Lung (tissue), 12 donors: Measurements from ENCODE around the gene TMPRSS3. TPM values are rescaled to one million over a fixed set of nuclear protein-coding genes. Genes with fewer than 3 reads are reported as not detected.

ENCODE experiments used
- ATAC-seq: fragments of 200-7000 bp; cut with Tn5 transposase; one replicate; pipeline ENCODE4 v1.9.1; 2020; ENCODE audit warnings: moderate number of reproducible peaks; ENCODE audit not compliant: insufficient read depth, low FRiP score
- DNase-seq, 3 donors: peaks; one replicate each; pipeline ENCODE4 v3.0.0-alpha.2; 2013 to 2017
- H3K27ac ChIP-seq, 2 donors: one replicate each; pipeline ENCODE4 v1.5.1; 2013; ENCODE audit warnings: mild to moderate bottlenecking in 2 of 2, moderate library complexity in 2 of 2, control low read depth in 1 of 2, inconsistent platforms in 1 of 2, low read depth in 1 of 2, low read length in 1 of 2
- H3K27me3 ChIP-seq, 3 donors: one replicate each; pipeline ENCODE4 v1.5.1; 2013; ENCODE audit warnings: low read length in 2 of 3; ENCODE audit not compliant: control insufficient read depth in 3 of 3, insufficient read depth in 3 of 3
- H3K36me3 ChIP-seq, 4 donors: one replicate each; pipeline ENCODE4 v1.5.1; 2013; ENCODE audit warnings: low read length in 4 of 4, mild to moderate bottlenecking in 1 of 4, moderate library complexity in 1 of 4; ENCODE audit not compliant: control insufficient read depth in 4 of 4, insufficient read depth in 4 of 4
- H3K4me1 ChIP-seq, 5 donors: one replicate each; pipeline ENCODE4 v1.5.1; 2013; ENCODE audit warnings: low read length in 5 of 5, mild to moderate bottlenecking in 2 of 5, moderate library complexity in 1 of 5; ENCODE audit not compliant: control insufficient read depth in 5 of 5, insufficient read depth in 5 of 5
- H3K4me3 ChIP-seq: one replicate; pipeline ENCODE4 v1.5.1; 2013; ENCODE audit warnings: mild to moderate bottlenecking, control low read depth, moderate library complexity
- H3K9ac ChIP-seq, 2 donors: one replicate each; pipeline ENCODE4 v1.5.1; 2013; ENCODE audit warnings: low read length in 2 of 2, control low read depth in 1 of 2; ENCODE audit not compliant: insufficient read depth in 1 of 2
- H3K9me3 ChIP-seq, 4 donors: one replicate each; pipeline ENCODE4 v1.5.1; 2013; ENCODE audit warnings: low read length in 3 of 4, mild to moderate bottlenecking in 1 of 4, moderate library complexity in 1 of 4; ENCODE audit not compliant: control insufficient read depth in 4 of 4, insufficient read depth in 3 of 4
- CTCF ChIP-seq: IDR thresholded peaks from 2 replicates; pipeline ENCODE4 v1.5.1; 2012; ENCODE audit warnings: mild to moderate bottlenecking; ENCODE audit errors: control extremely low read depth, extremely low read depth
- WGBS, 2 donors: extraction: QIAGEN DNeasy Blood & Tissue Kit; methylation state at CpG; one replicate each; pipeline ENCODE4 v1.1.7; 2013; 5-methylcytosine and 5-hydroxymethylcytosine counted together
- polyA plus RNA-seq, 2 donors: library from polyadenylated mRNA; stranded (reverse); fragments of 200-250 nt; gene quantifications; one replicate each; pipeline ENCODE4 v1.2.1, GENCODE V29; 2013
- total RNA-seq, 2 donors: library from RNA; depleted of rRNA in 1 of 2; stranded (reverse); fragments of >200 nt in 1 of 2; gene quantifications; one replicate each; pipeline ENCODE4 v1.2.1, GENCODE V29; 2014 to 2021
- donor health status: control.
- donor health status: control.
- donor health status: Bipolar disorder and iron deficiency.
- donor health status: healthy.
- donor health status: DM: yes; HTN: yes; CAD: no.

TMPRSS3 gene
- total and polyA plus RNA-seq, 4 donors: 2.1 to 7.9 (median 4.2) TPM

- TF ChIP-seq CTCF: no peak
- no peak for ATAC-seq
- Histone ChIP-seq H3K36me3 (no peaks in the 10 kb centered on the region), H3K4me1 (peaks cover 0 to 2% (median 0%) of the 10 kb centered on the region in 5 donors), H3K4me3 (no peak overlapping the region), H3K27ac (no peak overlapping the region), H3K9me3 (peaks cover 0 to 2% (median 0%) of the 10 kb centered on the region in 4 donors), H3K27me3 (peaks cover 0 to 2% (median 0%) of the 10 kb centered on the region in 3 donors), H3K9ac (no peak overlapping the region)
- 81 to 86% methylated on average over 6 of the region's 6 CpGs for WGBS, 2 donors
- DNase-seq: no peak
Observed at GRCh38 chr21:42417533-42417932, 21.7 kb upstream of the TMPRSS3 start.

GRCh38 chr21:42414928-42415769 lies 19.3 kb upstream of the TMPRSS3 start:
- H3K4me1 ChIP-seq: peaks cover 0 to 8% (median 0%) of the 10 kb centered on the region in 5 donors
- peaks cover 0 to 2% (median 0%) of the 10 kb centered on the region in 3 donors for H3K27me3 ChIP-seq
- no peak for DNase-seq
- no peaks in the 10 kb centered on the region for H3K36me3 ChIP-seq
- peak overlapping the region in 1 of 2 donors; percentile 11 for H3K27ac ChIP-seq
- 62 to 70% methylated on average over 27 of the region's 27 CpGs for WGBS, 2 donors
- TF ChIP-seq CTCF: no peak
- no peak for ATAC-seq
- H3K9me3 ChIP-seq: peaks cover 0 to 4% (median 0%) of the 10 kb centered on the region in 4 donors
- no peak overlapping the region for H3K4me3 ChIP-seq
- no peak overlapping the region for H3K9ac ChIP-seq

DNA sequence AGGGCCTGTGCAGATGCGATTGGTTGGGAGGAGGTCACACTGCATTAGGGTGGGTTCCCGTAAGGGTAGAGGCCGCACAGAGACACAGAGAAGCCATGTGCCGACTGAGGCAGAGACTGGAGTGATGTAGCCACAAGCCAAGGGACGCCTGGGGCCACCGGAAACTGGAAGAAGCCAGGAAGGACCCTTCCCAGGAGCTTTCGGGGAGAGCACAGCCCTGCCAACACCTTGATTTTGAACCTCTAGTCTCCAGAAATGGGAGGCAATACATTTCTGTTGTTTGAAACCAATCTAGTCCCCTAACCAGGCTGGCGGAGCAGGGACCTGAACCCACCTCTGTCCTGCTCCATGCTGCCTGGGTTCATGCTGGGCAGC lies 18.7 kb upstream of the TMPRSS3 start:
- DNase-seq: no peak
- Histone ChIP-seq H3K4me3 (no peak overlapping the region), H3K27ac (peak overlapping the region in 1 of 2 donors; percentile 4), H3K9ac (no peak overlapping the region), H3K4me1 (peaks cover 0 to 8% (median 0%) of the 10 kb centered on the region in 5 donors), H3K27me3 (peaks cover 0 to 2% (median 0%) of the 10 kb centered on the region in 3 donors), H3K36me3 (no peaks in the 10 kb centered on the region), H3K9me3 (peaks cover 0 to 4% (median 0%) of the 10 kb centered on the region in 4 donors)
- WGBS, 2 donors: 94 to 95% methylated on average over 8 of the region's 8 CpGs
- ATAC-seq: no peak
- TF ChIP-seq CTCF: no peak
